Adrenal gland (tissue), 12 donors: ENCODE measurements around the gene VPS33A. TPM values are rescaled to one million over a fixed set of nuclear protein-coding genes. Genes with fewer than 3 reads are reported as not detected.

Source experiments
- DNase-seq, 7 donors: peaks; one replicate each; pipeline ENCODE4 v3.0.0-alpha.2; 2019 to 2020
- H3K27ac ChIP-seq, 5 donors: fragments of 200-600 bp; sonication (generic) in 4 of 5; 1 replicate in 3 of 5; 2 replicates in 2 of 5; pipeline versions ENCODE4 v1.5.1 to v1.8.0; 2016 to 2020; ENCODE audit warnings: mild to moderate bottlenecking in 1 of 5
- H3K27me3 ChIP-seq: fragments of 200-600 bp; 2 replicates; pipeline ENCODE4 v1.8.0; 2021
- H3K36me3 ChIP-seq, 2 donors: fragments of 200-600 bp; replicated peaks in 1 of 2; 1 replicate in 1 of 2; 2 replicates in 1 of 2; pipeline versions ENCODE4 v1.5.1 to v1.8.0; 2018 to 2022
- H3K4me1 ChIP-seq, 2 donors: fragments of 200-600 bp; replicated peaks in 1 of 2; 1 replicate in 1 of 2; 2 replicates in 1 of 2; pipeline versions ENCODE4 v1.5.1 to v1.8.0; 2018 to 2021
- H3K4me3 ChIP-seq, 4 donors: fragments of 200-600 bp; sonication (generic) in 3 of 4; one replicate each; pipeline ENCODE4 v1.5.1; 2016 to 2018
- H3K9me3 ChIP-seq, 3 donors: fragments of 200-600 bp; sonication (generic) in 1 of 3; replicated peaks in 1 of 3; 1 replicate in 2 of 3; 2 replicates in 1 of 3; pipeline versions ENCODE4 v1.5.1 to v1.8.0; 2016 to 2021
- CTCF ChIP-seq, 6 experiments: fragments of 450-650 bp in 4 of 6; fragments of 200-600 bp in 2 of 6; sonication (generic) in 1 of 6; IDR thresholded peaks; 1 replicate in 5 of 6; 2 replicates in 1 of 6; pipeline versions ENCODE4 v1.5.1 to v1.8.0; 2016 to 2021; ENCODE audit warnings: antibody characterized with exemption in 6 of 6, mild to moderate bottlenecking in 2 of 6, moderate library complexity in 1 of 6
- POLR2A ChIP-seq, 2 donors: fragments of 450-650 bp; IDR thresholded peaks; one replicate each; pipeline ENCODE4 v1.6.1; 2017; ENCODE audit warnings: antibody characterized with exemption in 2 of 2, mild to moderate bottlenecking in 2 of 2, moderate library complexity in 1 of 2
- WGBS, 4 donors: extraction: QIAGEN DNeasy Blood & Tissue Kit in 2 of 4; methylation state at CpG; one replicate each; pipeline versions ENCODE4 v1.1.5 to v1.1.7; 2013 to 2017; 5-methylcytosine and 5-hydroxymethylcytosine counted together
- intact Hi-C, 2 donors: fragments of 100-400 bp; cut with DNase I; formaldehyde crosslinking; loops; one replicate each; pipeline versions ENCODE4 v1.14.1 to v1.15.0; 2022 to 2023
- polyA plus RNA-seq, 3 donors: library from polyadenylated mRNA; stranded (reverse); fragments of 200-250 nt in 2 of 3; fragments of 350-450 nt in 1 of 3; fragmentation: Illumina TruSeq in 1 of 3; extraction: RNeasy Lipid Tissue Mini Kit (QIAGEN cat#74804) in 1 of 3; gene quantifications; one replicate each; pipeline ENCODE4 v1.2.3, GENCODE V29; 2013 to 2014
- total RNA-seq, 9 donors: library from RNA; depleted of rRNA in 4 of 9; stranded (reverse); fragments of >200 nt in 4 of 9; fragments of 120-200 nt in 1 of 9; fragmentation: NEBNext Ultra II Directional in 1 of 9; extraction: Animal tissue kit (Norgen Biotek cat#: 25700) in 1 of 9; gene quantifications; one replicate each; pipeline versions ENCODE4 v1.1.0 to v1.2.4, GENCODE V29; 2013 to 2023
- donor health status: healthy with polysubstance abuse.
- donor health status: Bipolar disorder and iron deficiency.
- donor health status: DM: yes; HTN: yes; CAD: no.
- donor health status: DM: no; HTN: no; CAD: no.
- donor health status: DM: no; HTN: no; CAD: no.
- donor health status: DM: yes; HTN: yes; CAD: no.

Gene VPS33A
- total and polyA plus RNA-seq, 12 donors, result 9.7 to 35.3 (median 22.2) TPM

GRCh38 chr12:122208073-122208820 lies 58.0 kb downstream of the VPS33A start:
- no peaks in the 10 kb centered on the region for H3K9me3 ChIP-seq
- TF ChIP-seq CTCF (IDR thresholded peaks at IDR 0.05), result no peak
- no peak overlapping the region for H3K4me3 ChIP-seq
- peaks cover 0 to 65% of the 10 kb centered on the region in 2 donors for H3K36me3 ChIP-seq
- H3K27me3 ChIP-seq, result peaks cover 9% of the 10 kb centered on the region
- H3K4me1 ChIP-seq, result peaks cover 8% of the 10 kb centered on the region in 2 donors
- WGBS, 4 donors, result 89 to 95% (median 92%) methylated on average over 13 to 18 of the region's 18 CpGs
- H3K27ac ChIP-seq, result no peak overlapping the region
- no peak for DNase-seq
- intact Hi-C loops, result no loop called here

DNA sequence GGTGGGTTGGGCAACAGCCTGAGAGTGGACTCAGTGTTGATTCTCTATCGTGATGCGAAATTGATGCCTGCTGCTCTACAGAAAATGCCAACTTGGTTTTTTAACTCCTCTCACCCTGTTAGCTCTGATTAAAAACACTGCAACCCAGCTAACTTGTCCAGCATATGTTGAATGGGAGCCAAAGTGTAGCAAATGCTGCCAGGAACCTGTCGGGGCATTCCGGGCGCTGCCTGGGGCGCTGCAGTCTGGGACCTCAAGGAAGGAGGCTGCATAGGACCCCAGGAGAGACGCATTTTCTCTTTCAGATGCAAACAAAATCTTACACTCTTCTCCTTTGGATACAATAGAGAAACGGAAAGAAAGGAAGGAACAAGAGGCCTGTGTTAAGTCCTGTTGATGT lies 58.9 kb downstream of the VPS33A start:
- DNase-seq, result no peak
- peaks cover 14% of the 10 kb centered on the region for H3K27me3 ChIP-seq
- no peaks in the 10 kb centered on the region for H3K9me3 ChIP-seq
- 89 to 93% (median 92%) methylated on average over 8 of the region's 8 CpGs for WGBS, 4 donors
- peaks cover 8% of the 10 kb centered on the region in 2 donors for H3K4me1 ChIP-seq
- H3K4me3 ChIP-seq, result no peak overlapping the region
- no peak for TF ChIP-seq CTCF (IDR thresholded peaks at IDR 0.05)
- TF ChIP-seq POLR2A (IDR thresholded peaks at IDR 0.05), result no peak
- intact Hi-C loops, result no loop called here
- H3K36me3 ChIP-seq, result peaks cover 0 to 57% of the 10 kb centered on the region in 2 donors
- H3K27ac ChIP-seq, result no peak overlapping the region

- 83 to 93% (median 84%) methylated on average over 2 to 8 of the region's 8 CpGs for WGBS, 4 donors
- H3K9me3 ChIP-seq, result no peaks in the 10 kb centered on the region
- H3K4me1 ChIP-seq, result peaks cover 8% of the 10 kb centered on the region in 2 donors
- H3K36me3 ChIP-seq, result peaks cover 0 to 53% of the 10 kb centered on the region in 2 donors
- TF ChIP-seq POLR2A (IDR thresholded peaks at IDR 0.05) (no peak), CTCF (IDR thresholded peaks at IDR 0.05) (no peak)
- DNase-seq, result no peak
- H3K4me3 ChIP-seq, result no peak overlapping the region
- intact Hi-C loops, result no loop called here
- peaks cover 18% of the 10 kb centered on the region for H3K27me3 ChIP-seq
- H3K27ac ChIP-seq, result no peak overlapping the region
These were observed 59.3 kb downstream of the VPS33A start for GRCh38 chr12:122206976-122207375.

DNA sequence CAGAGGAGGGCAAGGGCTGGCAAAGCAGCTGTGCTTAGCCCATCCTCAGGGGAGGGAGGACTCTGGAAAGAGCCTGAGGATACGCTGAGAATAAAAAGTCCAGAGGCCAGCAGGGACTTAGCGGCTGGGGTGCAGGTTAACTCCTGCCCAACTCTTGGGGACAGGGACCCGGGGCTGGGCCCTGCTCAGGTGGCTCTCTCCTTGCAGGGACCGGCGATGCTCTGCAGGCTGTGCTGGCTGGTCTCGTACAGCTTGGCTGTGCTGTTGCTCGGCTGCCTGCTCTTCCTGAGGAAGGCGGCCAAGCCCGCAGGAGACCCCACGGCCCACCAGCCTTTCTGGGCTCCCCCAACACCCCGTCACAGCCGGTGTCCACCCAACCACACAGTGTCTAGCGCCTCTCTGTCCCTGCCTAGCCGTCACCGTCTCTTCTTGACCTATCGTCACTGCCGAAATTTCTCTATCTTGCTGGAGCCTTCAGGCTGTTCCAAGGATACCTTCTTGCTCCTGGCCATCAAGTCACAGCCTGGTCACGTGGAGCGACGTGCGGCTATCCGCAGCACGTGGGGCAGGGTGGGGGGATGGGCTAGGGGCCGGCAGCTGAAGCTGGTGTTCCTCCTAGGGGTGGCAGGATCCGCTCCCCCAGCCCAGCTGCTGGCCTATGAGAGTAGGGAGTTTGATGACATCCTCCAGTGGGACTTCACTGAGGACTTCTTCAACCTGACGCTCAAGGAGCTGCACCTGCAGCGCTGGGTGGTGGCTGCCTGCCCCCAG lies 60.0 kb downstream of the VPS33A start:
- WGBS, 4 donors, result 57 to 86% (median 61%) methylated on average over 12 to 27 of the region's 27 CpGs
- intact Hi-C loops, result no loop called here

More for the DNA sequence above, 60.0 kb downstream of the VPS33A start:
- no peak overlapping the region for H3K4me3 ChIP-seq
- DNase-seq, result no peak
- H3K9me3 ChIP-seq, result no peaks in the 10 kb centered on the region
- peaks cover 0 to 46% of the 10 kb centered on the region in 2 donors for H3K36me3 ChIP-seq
- TF ChIP-seq CTCF (IDR thresholded peaks at IDR 0.05) (no peak), POLR2A (IDR thresholded peaks at IDR 0.05) (no peak)
- H3K4me1 ChIP-seq, result peaks cover 8% of the 10 kb centered on the region in 2 donors
- H3K27ac ChIP-seq, result no peak overlapping the region
- H3K27me3 ChIP-seq, result peaks cover 21% of the 10 kb centered on the region
